GM12872 (cell line): ENCODE results near the gene CEBPZ.

Experiments
- TF ChIP-seq, protein P1 (sequence below): IDR thresholded peaks from 3 replicates; pipeline ENCODE4 v1.5.1; 2011; ENCODE audit warnings: low read depth, mild to moderate bottlenecking, low read length, moderate library complexity; ENCODE audit not compliant: insufficient read depth

Gene CEBPZ

DNA sequence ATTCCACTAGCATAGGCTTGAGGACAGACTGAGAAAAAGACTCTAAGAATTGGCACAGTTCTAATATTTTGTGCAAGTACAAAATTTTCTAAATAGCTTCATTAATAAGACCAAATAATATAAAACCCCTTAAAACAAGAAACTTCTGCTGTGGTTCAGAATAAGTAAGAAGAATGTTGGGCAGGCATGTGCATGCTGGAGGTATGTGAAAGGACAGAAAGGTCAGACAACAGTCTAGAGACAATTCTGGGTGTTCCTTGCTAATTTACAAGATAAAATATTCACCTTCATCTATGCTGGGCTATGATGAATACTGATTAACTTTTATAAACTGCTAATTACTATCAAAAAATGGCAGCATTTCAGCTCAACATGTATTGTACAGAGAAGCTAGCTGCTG, 20.2 kb downstream of the CEBPZ start:
- TF ChIP-seq, protein P1, sequence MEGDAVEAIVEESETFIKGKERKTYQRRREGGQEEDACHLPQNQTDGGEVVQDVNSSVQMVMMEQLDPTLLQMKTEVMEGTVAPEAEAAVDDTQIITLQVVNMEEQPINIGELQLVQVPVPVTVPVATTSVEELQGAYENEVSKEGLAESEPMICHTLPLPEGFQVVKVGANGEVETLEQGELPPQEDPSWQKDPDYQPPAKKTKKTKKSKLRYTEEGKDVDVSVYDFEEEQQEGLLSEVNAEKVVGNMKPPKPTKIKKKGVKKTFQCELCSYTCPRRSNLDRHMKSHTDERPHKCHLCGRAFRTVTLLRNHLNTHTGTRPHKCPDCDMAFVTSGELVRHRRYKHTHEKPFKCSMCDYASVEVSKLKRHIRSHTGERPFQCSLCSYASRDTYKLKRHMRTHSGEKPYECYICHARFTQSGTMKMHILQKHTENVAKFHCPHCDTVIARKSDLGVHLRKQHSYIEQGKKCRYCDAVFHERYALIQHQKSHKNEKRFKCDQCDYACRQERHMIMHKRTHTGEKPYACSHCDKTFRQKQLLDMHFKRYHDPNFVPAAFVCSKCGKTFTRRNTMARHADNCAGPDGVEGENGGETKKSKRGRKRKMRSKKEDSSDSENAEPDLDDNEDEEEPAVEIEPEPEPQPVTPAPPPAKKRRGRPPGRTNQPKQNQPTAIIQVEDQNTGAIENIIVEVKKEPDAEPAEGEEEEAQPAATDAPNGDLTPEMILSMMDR = no peak

DNA sequence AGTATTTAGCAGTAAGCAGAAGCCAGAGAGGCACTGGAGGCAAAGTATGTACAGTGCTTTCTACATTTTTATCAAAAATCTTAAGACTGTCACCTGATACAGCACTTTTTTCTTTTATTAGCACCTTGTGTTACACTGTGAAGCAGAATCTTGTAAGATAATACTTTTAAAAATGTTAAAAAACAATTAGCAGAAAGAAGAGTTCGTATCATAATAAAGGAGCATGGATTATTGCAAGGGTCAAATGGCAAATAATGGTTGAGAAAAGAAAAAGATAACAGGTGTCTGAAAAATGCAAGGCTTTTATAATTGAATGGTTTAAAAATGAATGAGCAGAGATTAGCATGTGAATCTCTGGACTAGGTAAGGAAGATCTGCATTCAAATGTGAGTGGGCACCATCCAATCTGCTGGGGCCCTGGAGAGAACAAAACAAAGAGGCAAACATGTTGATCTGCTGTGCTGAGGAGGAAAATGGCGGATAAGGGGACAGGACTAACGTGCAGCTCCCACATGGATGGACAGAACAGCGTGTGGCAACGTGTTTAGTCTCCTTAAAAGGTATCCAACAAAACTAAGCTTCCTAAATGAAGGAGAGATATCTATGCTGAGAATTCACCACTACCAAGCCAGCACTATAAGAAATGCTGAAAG, 25.6 kb downstream of the CEBPZ start:
- TF ChIP-seq, protein P1 = no peak

DNA sequence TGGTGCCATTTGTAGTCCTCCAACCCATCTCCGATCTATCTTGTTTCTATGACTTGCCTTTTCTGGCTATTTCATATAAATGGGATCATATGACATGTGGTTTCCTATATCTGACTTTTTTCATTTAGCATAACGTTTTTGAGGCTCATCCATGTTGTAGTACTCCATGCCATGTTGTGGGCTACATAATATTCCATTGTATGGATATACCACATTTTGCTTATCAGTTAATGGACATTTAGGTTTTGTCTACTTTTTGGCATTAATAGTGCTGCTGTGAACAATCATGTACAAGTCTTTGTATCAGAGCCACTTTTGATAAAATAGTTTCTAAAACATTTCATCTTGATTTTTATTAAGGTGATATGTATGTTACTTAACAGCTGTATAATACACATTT, 27.7 kb downstream of the CEBPZ start:
- TF ChIP-seq, protein P1 = no peak

DNA sequence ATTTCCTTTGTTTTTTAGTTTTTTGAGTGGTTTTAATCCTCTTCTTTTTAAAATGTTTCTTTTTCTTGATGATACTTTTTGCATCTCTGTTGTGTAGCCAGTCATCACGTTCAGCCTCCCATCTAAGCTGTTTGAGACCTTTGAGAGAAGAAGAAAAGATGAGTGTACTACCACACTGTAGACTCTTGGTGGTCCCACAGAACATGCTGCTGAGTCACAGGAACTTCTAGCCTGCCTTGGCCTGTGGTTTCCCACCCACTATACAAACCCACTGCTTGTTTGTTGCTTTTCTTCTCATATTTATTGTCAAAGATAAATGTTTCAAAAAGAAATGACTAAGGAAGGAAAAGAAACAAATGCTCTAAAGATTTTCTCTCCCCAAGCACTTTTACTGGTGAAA, 29.6 kb downstream of the CEBPZ start:
- TF ChIP-seq, protein P1 = no peak

DNA sequence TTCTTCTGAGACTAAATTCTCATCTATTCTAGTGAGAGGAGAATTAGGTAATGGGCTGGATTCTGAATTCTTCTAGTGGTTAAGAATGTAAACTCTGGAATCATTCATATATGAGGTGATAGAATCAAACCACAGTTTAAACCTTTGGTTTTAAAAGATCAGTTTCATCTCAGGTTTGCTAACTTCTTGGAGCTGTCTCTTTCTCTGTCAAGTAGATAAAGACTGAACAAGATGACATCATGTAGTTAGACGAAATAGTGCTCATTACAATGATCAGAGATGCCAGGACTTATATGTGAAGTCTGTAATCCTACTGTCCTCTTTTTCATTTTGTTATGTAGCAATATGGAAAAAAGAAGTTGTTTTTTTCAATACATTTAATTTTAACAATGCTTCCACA, 30.2 kb downstream of the CEBPZ start:
- TF ChIP-seq, protein P1 = no peak

DNA sequence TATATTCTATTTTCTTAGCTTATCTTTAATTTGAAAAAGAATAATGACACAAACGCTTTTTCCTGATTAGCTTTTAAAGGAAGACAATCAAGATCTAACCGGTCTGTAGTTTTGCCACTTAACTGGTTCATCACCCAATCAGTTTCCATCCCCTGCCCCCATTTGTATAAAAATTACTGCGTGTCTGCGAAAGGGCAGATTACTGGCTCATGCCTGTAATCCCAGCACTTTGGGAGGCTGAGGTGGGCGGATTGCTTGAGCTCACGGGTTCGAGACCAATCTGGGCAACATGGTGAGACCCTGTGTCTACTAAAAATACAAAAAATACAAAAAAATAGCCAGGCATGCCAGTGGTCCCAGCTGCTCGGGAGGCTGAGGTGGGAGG, 32.7 kb downstream of the CEBPZ start:
- TF ChIP-seq, protein P1 = no peak

DNA sequence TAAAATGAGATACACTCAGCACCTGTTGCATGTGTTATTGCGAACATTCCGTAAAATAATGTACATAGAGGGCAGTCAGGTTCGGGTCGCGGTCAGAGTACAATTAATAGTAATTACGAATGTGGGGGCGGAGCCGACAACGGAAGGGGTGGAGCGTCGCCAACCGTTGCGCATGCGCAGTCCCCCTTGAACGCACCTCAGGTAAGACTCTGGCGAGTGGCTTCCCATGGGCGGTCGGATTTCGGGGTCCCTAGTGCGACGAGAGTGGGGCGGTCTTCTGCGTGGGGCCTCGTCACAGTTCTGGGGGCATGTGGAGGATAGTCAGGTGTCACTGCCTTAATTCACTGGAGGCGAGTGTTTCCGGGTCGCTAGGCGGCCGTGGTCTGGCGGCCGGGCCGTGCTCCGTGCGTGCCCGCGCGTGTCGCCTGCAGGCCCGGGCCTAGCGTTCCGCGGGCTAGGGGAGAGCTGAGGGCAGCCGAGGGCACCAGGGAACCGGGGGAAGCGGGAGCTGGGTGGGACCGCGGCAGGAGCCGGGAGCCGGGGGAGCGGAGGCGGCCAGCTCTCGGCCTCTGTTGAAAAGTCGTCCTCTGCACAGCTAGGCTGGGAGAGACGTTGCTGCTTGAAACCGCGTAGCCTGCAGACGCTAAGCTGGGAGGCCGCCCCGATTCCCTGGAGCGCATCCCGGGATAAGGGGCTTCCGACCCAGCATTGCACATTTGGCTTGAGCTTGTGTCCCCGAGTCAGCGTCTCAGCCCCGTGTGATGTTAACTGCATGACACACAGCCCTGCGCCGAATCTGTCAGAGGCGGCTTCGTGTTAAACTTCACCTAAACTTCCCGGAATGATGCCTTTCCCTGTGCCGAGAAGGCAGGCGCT, 34.8 kb downstream of the CEBPZ start, which contains the start of gene CEBPZOS:
Gene CEBPZOS, plus strand, starts transcription at position 177 of the 876 bp plus-strand sequence. CDS start 3,209 bp downstream, outside the sequence.
- TF ChIP-seq, protein P1 = no peak
